ENCODE data around the gene CHTF18.
"Not testable (repeated sequence)": the region's sequence is repeated elsewhere in the genome, so short reads cannot be mapped to it uniquely, and the experiment has no call there.

The CHTF18 gene

GRCh38 chr16:788399-789126 is at the start of gene CHTF18:
TSS of gene CHTF18 (plus strand) at chr16:788620. CDS start at chr16:788685, 65 bp downstream.
- Mint-ChIP-seq H3K27me3 (peaks cover under 1% of the 10 kb centered on the region), H3K27ac (peak within 1 kb of the TSS; percentile 87), H3K36me3 (ENCODE audit: low read depth) (peaks cover 59% of the 10 kb centered on the region), H3K4me1 (ENCODE audit: low read depth) (peaks cover 18% of the 10 kb centered on the region), H3K9me3 (no peaks in the 10 kb centered on the region), H3K4me3 (peak within 1 kb of the TSS; percentile 89)
- intact Hi-C loops (cut with micrococcal nuclease): no loop called here

DNA sequence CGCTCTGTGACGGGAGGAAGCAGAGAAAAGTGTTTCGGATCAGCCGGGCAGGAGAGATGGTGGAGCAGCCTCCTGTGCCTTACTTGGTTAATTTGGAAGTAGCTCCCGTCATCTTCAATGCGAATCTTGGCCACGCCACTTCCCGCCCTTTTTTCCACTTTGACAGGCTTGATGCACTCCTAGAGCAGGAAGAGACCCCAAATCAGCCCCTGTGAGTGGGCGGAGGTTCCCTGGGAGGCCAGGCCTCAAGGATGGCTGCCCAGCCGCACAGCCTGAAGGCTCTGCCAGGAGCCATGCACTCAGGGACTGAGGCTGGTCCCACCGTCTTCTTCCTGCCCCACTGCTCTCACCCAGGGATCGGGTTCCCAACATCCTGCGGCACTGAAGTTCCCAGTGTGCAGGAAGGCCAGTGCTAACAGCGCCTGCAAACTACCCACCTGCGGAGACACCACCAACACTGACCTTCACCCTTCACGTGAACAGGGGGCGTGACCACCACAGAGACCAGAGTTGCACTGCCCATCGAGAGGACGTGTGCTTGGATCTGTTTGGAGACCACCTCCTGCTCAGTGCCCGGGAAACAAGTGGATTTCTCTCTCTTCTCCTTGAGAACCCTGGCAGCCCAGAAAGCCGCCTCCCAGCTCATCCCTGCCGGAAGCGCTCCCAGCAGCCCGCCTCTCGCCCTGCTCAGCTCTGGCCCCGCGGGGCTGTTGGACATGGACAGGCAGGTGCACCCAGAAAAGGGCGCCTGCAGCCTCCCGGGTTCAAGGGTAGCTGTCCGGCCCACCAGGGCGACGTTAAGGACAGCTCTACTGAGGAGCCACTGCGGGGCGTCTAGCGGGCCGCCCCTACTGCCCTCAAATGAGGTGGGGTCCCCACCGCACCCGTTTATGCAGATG is 48.6 kb upstream of the CHTF18 start:
- Mint-ChIP-seq H3K36me3 (ENCODE audit: low read depth) (peaks cover 50% of the 10 kb centered on the region), H3K27ac (peak overlapping the region; percentile 77), H3K27me3 (no peaks in the 10 kb centered on the region), H3K4me1 (ENCODE audit: low read depth) (peaks cover 17% of the 10 kb centered on the region), H3K4me3 (peak overlapping the region; percentile 80), H3K9me3 (no peaks in the 10 kb centered on the region)
- intact Hi-C loops (cut with micrococcal nuclease): loop anchor here (1.0 kb wide), 1 partner anchor 29 kb away; no protein-coding TSS in a partner anchor

- Mint-ChIP-seq H3K36me3 (ENCODE audit: low read depth) (peaks cover 44% of the 10 kb centered on the region), H3K27me3 (no peaks in the 10 kb centered on the region), H3K9me3 (no peaks in the 10 kb centered on the region), H3K4me1 (ENCODE audit: low read depth) (peaks cover 17% of the 10 kb centered on the region), H3K4me3 (peak overlapping the region; percentile 80), H3K27ac (peak overlapping the region; percentile 77)
- intact Hi-C loops (cut with micrococcal nuclease): loop anchor here (1.0 kb wide), 1 partner anchor 29 kb away; no protein-coding TSS in a partner anchor
Observed at GRCh38 chr16:740459-740763, 48.0 kb upstream of the CHTF18 start.

- H3K36me3 Mint-ChIP-seq (ENCODE audit: low read depth): peaks cover 39% of the 10 kb centered on the region
- H3K9me3 Mint-ChIP-seq: no peaks in the 10 kb centered on the region
- H3K4me3 Mint-ChIP-seq: peak within 1 kb of the TSS; percentile 80
- no peaks in the 10 kb centered on the region for H3K27me3 Mint-ChIP-seq
- intact Hi-C loops (cut with micrococcal nuclease): loop anchor here (1.0 kb wide), 1 partner anchor 30 kb away; no protein-coding TSS in a partner anchor
- peak within 1 kb of the TSS; percentile 77 for H3K27ac Mint-ChIP-seq
- H3K4me1 Mint-ChIP-seq (ENCODE audit: low read depth): peaks cover 17% of the 10 kb centered on the region
Observed at GRCh38 chr16:740764-741505, 47.5 kb upstream of the CHTF18 start, which contains the start of gene CIAO3. TSS of gene CIAO3 (minus strand) at chr16:740997. CDS start at chr16:740985, 12 bp downstream.

GRCh38 chr16:741986-742629 is 46.3 kb upstream of the CHTF18 start:
- intact Hi-C loops (cut with micrococcal nuclease): no loop called here
- peaks cover 27% of the 10 kb centered on the region for H3K36me3 Mint-ChIP-seq (ENCODE audit: low read depth)
- no peak overlapping the region for H3K27ac Mint-ChIP-seq
- H3K27me3 Mint-ChIP-seq: no peaks in the 10 kb centered on the region
- H3K4me1 Mint-ChIP-seq (ENCODE audit: low read depth): peaks cover 17% of the 10 kb centered on the region
- H3K4me3 Mint-ChIP-seq: no peak overlapping the region
- no peaks in the 10 kb centered on the region for H3K9me3 Mint-ChIP-seq

GRCh38 chr16:742894-743293 is 45.5 kb upstream of the CHTF18 start:
- H3K27me3 Mint-ChIP-seq; H3K4me3 Mint-ChIP-seq; H3K27ac Mint-ChIP-seq; intact Hi-C loops (cut with micrococcal nuclease); H3K9me3 Mint-ChIP-seq: not testable (repeated sequence)
- H3K36me3 Mint-ChIP-seq (ENCODE audit: low read depth): peaks cover 19% of the 10 kb centered on the region
- peaks cover 17% of the 10 kb centered on the region for H3K4me1 Mint-ChIP-seq (ENCODE audit: low read depth)

GRCh38 chr16:743794-744500 is 44.5 kb upstream of the CHTF18 start:
- intact Hi-C loops (cut with micrococcal nuclease): no loop called here
- Mint-ChIP-seq H3K9me3 (no peaks in the 10 kb centered on the region), H3K4me3 (no peak overlapping the region), H3K4me1 (ENCODE audit: low read depth) (peaks cover 17% of the 10 kb centered on the region), H3K27me3 (no peaks in the 10 kb centered on the region), H3K36me3 (ENCODE audit: low read depth) (peaks cover 9% of the 10 kb centered on the region), H3K27ac (no peak overlapping the region)

- peaks cover 5% of the 10 kb centered on the region for H3K4me1 Mint-ChIP-seq (ENCODE audit: low read depth)
- H3K27ac Mint-ChIP-seq: no peak overlapping the region
- no peak overlapping the region for H3K4me3 Mint-ChIP-seq
- H3K36me3 Mint-ChIP-seq (ENCODE audit: low read depth): no peaks in the 10 kb centered on the region
- intact Hi-C loops (cut with micrococcal nuclease): no loop called here
- no peaks in the 10 kb centered on the region for H3K9me3 Mint-ChIP-seq
- H3K27me3 Mint-ChIP-seq: no peaks in the 10 kb centered on the region
Observed at GRCh38 chr16:745739-746138, 42.7 kb upstream of the CHTF18 start.

DNA sequence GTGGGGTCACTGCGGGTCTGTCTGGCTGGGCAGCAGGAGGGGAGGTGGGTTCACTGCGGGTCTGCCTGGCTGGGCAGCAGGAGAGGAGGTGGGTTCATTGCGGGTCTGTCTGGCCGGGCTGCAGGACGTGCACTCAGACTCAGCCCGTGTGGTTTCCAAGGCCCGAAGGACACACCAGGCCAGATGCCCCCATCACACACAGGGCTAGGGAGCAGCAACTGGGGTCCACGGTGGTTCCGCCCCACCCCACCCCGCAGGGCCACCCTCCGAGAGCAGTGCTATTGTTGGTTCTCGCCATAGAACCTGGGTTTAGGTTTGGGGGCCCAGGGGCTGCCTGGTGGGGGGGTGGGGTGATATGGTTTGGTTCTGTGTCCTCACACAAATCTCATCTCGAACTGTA is 41.8 kb upstream of the CHTF18 start:
- Mint-ChIP-seq H3K27ac (no peak overlapping the region), H3K9me3 (no peaks in the 10 kb centered on the region), H3K4me3 (no peak overlapping the region), H3K4me1 (ENCODE audit: low read depth) (no peaks in the 10 kb centered on the region), H3K27me3 (no peaks in the 10 kb centered on the region), H3K36me3 (ENCODE audit: low read depth) (no peaks in the 10 kb centered on the region)
- intact Hi-C loops (cut with micrococcal nuclease): no loop called here

GRCh38 chr16:747978-748746 is 40.3 kb upstream of the CHTF18 start:
- Mint-ChIP-seq H3K4me1 (ENCODE audit: low read depth) (peaks cover 9% of the 10 kb centered on the region), H3K27me3 (peaks cover 6% of the 10 kb centered on the region), H3K9me3 (no peaks in the 10 kb centered on the region), H3K4me3 (no peak overlapping the region), H3K27ac (no peak overlapping the region), H3K36me3 (ENCODE audit: low read depth) (no peaks in the 10 kb centered on the region)
- intact Hi-C loops (cut with micrococcal nuclease): no loop called here

GRCh38 chr16:749010-749409 is 39.4 kb upstream of the CHTF18 start:
- no peak overlapping the region for H3K27ac Mint-ChIP-seq
- H3K9me3 Mint-ChIP-seq: no peaks in the 10 kb centered on the region
- H3K4me1 Mint-ChIP-seq (ENCODE audit: low read depth): peaks cover 9% of the 10 kb centered on the region
- intact Hi-C loops (cut with micrococcal nuclease): no loop called here
- no peaks in the 10 kb centered on the region for H3K36me3 Mint-ChIP-seq (ENCODE audit: low read depth)
- peaks cover 6% of the 10 kb centered on the region for H3K27me3 Mint-ChIP-seq
- H3K4me3 Mint-ChIP-seq: no peak overlapping the region

- no peak overlapping the region for H3K27ac Mint-ChIP-seq
- peaks cover 19% of the 10 kb centered on the region for H3K4me1 Mint-ChIP-seq (ENCODE audit: low read depth)
- intact Hi-C loops (cut with micrococcal nuclease): no loop called here
- no peaks in the 10 kb centered on the region for H3K9me3 Mint-ChIP-seq
- H3K27me3 Mint-ChIP-seq: peaks cover 6% of the 10 kb centered on the region
- H3K4me3 Mint-ChIP-seq: no peak overlapping the region
- no peaks in the 10 kb centered on the region for H3K36me3 Mint-ChIP-seq (ENCODE audit: low read depth)
Observed at GRCh38 chr16:750485-750884, 37.9 kb upstream of the CHTF18 start.
